ENCODE data around the gene CDH23.

Gene CDH23

DNA sequence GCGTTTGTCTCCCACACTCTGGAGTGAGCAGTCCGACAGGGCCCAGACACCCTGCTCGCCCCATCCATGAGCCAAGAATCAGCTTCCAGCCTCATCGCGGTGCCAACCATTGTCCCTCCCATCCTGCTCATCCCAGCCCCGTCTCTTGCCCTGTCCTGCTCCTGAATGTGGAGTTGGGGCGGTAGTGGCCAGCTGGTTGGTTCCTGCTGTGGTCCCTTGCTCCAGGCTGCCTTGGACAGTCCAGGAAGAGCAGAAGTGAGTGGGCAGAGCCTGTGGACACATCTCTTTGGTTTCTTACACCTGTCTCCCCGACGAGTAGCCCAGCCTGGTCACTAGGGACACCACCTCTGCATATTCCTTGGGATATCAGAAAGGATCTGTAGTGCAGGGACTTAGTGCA, 63.9 kb downstream of the CDH23 start:
- H3K27ac ChIP-seq = no peak overlapping the region
- TF ChIP-seq ZFX (IDR thresholded peaks at IDR 0.05; ENCODE audit: borderline replicate concordance) = no peak
- TF ChIP-seq, protein P1, sequence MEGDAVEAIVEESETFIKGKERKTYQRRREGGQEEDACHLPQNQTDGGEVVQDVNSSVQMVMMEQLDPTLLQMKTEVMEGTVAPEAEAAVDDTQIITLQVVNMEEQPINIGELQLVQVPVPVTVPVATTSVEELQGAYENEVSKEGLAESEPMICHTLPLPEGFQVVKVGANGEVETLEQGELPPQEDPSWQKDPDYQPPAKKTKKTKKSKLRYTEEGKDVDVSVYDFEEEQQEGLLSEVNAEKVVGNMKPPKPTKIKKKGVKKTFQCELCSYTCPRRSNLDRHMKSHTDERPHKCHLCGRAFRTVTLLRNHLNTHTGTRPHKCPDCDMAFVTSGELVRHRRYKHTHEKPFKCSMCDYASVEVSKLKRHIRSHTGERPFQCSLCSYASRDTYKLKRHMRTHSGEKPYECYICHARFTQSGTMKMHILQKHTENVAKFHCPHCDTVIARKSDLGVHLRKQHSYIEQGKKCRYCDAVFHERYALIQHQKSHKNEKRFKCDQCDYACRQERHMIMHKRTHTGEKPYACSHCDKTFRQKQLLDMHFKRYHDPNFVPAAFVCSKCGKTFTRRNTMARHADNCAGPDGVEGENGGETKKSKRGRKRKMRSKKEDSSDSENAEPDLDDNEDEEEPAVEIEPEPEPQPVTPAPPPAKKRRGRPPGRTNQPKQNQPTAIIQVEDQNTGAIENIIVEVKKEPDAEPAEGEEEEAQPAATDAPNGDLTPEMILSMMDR (IDR thresholded peaks at IDR 0.05) = no peak

DNA sequence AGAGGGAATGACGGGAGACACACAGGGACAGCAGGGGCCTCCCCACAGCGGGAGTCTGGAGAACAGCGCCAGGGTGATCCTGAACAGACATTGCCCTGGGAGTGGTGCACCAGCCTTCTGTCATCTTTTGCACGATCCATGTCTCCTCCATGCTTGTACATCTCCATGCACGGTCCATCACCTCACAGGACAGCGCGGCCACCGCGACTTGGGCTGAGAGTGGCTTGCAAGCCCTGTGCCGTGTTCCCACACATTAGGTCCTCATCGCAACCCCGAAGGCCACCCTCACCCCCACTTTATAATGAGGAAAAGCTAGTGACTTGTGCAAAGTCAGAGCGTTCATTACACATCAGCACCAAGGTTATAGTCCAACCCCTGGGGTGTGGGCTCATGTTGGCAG, 64.7 kb downstream of the CDH23 start:
- TF ChIP-seq, protein P1 (IDR thresholded peaks at IDR 0.05) = no peak
- TF ChIP-seq ZFX (IDR thresholded peaks at IDR 0.05; ENCODE audit: borderline replicate concordance) = no peak

DNA sequence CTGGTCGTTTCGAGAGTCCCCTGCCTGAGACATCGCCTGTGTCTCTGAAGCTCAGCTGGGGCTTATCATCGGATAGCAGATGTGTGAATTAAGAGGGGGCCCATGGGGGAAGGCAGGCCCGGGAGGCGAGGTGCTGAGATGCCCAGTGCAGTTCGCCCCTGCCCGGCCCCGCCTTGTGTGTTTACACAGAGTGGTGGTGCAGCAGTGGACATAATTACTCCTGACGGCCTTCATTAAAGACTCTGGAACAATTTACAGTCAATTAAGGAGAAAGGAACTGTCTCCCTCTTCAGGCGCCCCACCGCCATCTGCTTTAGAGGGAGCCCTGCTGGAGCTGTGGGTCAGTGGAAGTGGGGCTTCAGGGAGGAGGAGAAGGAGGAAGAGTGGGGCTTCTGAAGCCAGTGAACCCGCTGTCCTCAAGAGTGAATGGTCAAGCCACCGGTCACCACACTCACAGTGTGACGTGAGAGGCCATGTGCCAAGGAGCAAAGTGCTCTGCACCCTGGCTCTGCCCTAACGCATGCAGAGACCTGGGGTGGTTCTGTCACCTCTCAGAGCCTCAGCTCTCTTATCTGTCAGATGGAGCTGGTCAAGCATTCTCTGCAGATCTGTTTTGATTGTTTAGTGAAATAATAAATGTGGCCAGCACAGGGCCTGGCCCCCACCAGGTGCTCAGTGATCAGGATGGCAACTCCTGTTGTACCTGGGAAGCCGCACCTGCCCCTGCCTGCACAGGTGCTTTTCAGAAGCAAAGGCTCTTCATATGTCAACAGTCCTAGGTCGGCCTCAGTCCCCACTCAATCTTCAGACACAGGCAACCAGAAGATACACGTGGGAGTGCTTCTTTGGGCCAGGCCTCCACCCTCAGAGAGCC, 65.6 kb downstream of the CDH23 start:
- no peak overlapping the region for H3K27ac ChIP-seq
- TF ChIP-seq ZFX (IDR thresholded peaks at IDR 0.05; ENCODE audit: borderline replicate concordance) = no peak
- TF ChIP-seq, protein P1 (IDR thresholded peaks at IDR 0.05) = no peak

More for the DNA sequence above, 64.7 kb downstream of the CDH23 start:
- no peak overlapping the region for H3K27ac ChIP-seq

DNA sequence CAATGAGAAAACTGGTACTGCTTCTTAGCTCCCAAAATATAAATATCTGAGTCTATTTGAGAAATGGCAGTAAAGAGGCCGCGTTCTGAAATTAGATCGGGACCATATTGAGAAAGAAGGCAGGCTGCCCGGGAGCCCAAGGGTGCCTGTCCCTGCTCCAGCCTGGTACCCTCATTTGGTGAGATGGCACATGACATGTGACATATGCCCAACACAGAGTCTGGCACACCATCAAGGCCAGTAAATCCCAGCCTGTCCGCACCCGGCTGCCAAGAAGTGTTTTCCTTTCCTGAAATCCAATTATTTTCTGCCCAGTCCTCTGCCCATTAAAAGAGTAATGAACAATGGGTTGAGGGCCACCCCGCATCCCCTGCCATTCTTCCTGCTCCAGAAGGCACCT, 66.4 kb downstream of the CDH23 start:
- TF ChIP-seq ZFX (IDR thresholded peaks at IDR 0.05; ENCODE audit: borderline replicate concordance) = no peak
- TF ChIP-seq, protein P1 (IDR thresholded peaks at IDR 0.05) = no peak
- H3K27ac ChIP-seq = no peak overlapping the region

DNA sequence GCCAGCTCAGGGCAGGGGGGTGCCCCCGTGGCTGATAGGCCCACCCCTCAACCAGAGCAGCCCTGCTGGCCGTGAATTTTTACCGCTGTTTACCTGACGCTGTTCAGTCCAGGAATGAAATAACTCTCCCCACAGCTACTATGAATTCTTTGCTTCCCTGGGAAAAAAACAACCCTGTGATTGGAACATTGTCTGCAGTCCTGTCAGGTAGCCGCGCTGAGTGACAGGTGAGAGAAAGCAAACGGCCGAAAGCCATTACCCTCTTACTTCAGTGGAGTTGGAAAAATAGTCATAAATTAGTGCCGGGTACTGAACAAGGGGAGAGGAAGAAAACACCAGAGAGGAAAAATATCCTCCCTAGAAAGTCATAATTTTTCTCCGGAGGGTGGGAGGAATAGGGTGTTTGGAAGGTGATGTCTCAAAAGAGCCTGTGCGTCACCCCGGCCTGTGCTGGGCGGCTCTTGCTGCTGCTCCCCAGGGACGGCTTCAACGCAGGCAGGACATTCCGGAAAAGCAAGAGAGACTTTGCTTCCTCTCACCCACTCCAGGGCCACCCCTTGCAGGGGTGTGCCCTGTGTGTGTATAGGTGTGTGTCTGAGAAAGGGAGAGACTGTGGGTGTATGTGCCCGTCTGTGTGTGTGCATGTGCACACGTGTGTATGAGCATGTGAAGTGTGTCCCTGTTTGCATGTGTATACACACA, 69.0 kb downstream of the CDH23 start:
- no peak for TF ChIP-seq ZFX (IDR thresholded peaks at IDR 0.05; ENCODE audit: borderline replicate concordance)
- TF ChIP-seq, protein P1 (IDR thresholded peaks at IDR 0.05) = no peak
- no peak overlapping the region for H3K27ac ChIP-seq

DNA sequence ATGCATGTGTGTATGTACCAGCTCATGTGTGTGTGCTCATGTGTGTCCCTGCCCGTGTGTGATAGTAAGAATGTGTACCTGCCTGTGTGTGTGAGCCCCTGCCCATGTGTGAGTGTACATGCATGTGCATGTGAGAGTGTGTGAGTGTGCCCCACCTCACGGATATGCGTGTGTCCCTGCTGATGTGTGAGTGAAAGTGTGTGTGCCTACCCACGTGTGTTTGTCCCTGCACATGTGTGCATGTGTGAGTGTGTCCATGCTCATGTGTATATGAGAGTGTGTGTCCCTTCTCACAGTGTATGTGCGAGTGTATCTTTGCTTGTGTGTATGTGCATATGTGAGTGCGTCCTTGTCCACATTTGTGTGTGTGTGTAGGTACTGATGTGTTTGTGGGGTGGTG, 69.6 kb downstream of the CDH23 start:
- no peak overlapping the region for H3K27ac ChIP-seq
- TF ChIP-seq, protein P1 (IDR thresholded peaks at IDR 0.05) = no peak
- TF ChIP-seq ZFX (IDR thresholded peaks at IDR 0.05; ENCODE audit: borderline replicate concordance) = no peak

DNA sequence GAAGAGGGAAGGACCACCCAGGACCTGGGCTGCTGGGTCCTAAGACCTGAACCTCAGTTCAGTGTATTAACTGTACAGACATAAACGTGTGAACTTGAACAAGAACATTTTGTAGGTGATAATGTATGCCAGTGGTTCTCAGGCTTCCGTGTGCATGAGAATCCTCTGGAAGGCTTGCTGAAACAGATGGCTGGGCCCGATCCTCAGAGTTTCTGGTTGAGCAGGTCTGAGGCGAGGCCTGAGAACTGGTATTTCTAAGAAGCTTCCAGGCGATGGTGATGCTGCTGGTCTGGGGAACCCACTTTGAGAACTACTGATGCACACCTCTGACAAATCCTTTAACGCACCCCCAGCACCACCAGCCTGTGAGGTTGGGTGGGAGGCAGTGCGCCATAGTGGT, 70.4 kb downstream of the CDH23 start:
- no peak for TF ChIP-seq ZFX (IDR thresholded peaks at IDR 0.05; ENCODE audit: borderline replicate concordance)
- TF ChIP-seq, protein P1 (IDR thresholded peaks at IDR 0.05) = no peak
- no peak overlapping the region for H3K27ac ChIP-seq

Data from 22Rv1 (cell line).